HUES6 (cell line): Measurements from ENCODE around the gene CD22.

Source experiments
- H3K27ac ChIP-seq: 2 replicates; pipeline ENCODE4 v1.7.0; 2013; ENCODE audit warnings: low read depth, mild to moderate bottlenecking, low read length, inconsistent platforms
- H3K27me3 ChIP-seq: 2 replicates; pipeline ENCODE4 v1.6.1; 2013; ENCODE audit warnings: low read length; ENCODE audit not compliant: control insufficient read depth, insufficient read depth
- H3K36me3 ChIP-seq: 2 replicates; pipeline ENCODE4 v1.6.1; 2013; ENCODE audit warnings: low read length; ENCODE audit not compliant: control insufficient read depth, insufficient read depth
- H3K4me1 ChIP-seq: 2 replicates; pipeline ENCODE4 v1.6.1; 2013; ENCODE audit warnings: low read length; ENCODE audit not compliant: control insufficient read depth, insufficient read depth
- H3K4me3 ChIP-seq: 2 replicates; pipeline ENCODE4 v1.5.1; 2013; ENCODE audit warnings: low read depth, low read length
- H3K9ac ChIP-seq: one replicate; pipeline ENCODE4 v1.6.1; 2013; ENCODE audit warnings: mild to moderate bottlenecking, low read length
- H3K9me3 ChIP-seq: 2 replicates; pipeline ENCODE4 v1.6.1; 2013; ENCODE audit warnings: low read depth, low read length; ENCODE audit not compliant: control insufficient read depth, insufficient read depth

The CD22 gene

DNA sequence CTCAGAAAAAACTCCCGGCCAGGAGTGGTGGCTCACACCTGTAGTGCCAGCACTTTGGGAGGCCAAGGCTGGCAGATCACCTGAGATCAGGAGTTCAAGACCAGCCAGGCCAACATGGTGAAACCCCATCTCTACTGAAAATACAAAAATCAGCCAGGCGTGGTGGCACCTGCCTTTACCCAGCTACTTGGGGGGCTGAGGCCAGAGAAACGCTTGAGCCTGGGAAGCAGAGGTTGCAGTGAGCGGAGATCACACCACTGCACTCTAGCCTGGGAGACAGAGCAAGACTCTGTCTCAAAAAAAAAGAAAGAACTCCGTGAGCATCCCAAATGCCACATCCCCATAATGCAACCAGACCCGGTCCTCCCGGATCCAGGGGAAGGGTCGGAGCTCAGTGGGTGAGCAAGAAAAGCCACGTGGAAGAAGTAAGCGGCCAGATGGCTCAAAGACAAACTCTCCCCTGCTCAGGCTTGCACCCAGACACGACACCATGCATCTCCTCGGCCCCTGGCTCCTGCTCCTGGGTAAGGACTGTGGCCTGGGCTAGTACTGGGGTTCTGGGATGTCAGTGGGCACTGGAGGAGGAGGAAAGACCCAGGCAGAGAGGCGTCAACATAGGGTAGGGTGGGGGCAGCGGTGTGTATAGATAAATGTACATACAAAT, 2.7 kb downstream of the CD22 start:
- H3K9me3 ChIP-seq = no peaks in the 10 kb centered on the region
- no peaks in the 10 kb centered on the region for H3K27me3 ChIP-seq
- no peak overlapping the region for H3K4me3 ChIP-seq
- no peak overlapping the region for H3K27ac ChIP-seq
- peaks cover 9% of the 10 kb centered on the region; the same call in 1 of the 2 replicates for H3K4me1 ChIP-seq
- no peak overlapping the region for H3K9ac ChIP-seq
- H3K36me3 ChIP-seq = no peaks in the 10 kb centered on the region

DNA sequence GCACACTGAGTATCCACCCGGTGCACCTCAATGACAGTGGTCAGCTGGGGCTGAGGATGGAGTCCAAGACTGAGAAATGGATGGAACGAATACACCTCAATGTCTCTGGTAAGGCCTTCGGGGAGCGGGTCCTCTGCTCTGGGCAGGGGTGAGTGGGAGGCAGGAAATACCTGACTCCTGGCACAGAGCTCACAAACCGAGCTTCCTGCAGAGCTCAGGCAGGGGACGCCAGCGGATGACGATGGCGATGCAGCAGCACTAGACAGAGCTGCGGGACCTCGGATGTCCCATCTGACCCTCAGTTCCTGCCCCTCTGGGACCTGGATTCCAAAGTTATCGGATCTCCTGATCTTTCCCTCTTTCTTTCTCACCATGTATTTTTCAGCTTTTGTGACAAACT, 3.8 kb downstream of the CD22 start:
- H3K36me3 ChIP-seq = no peaks in the 10 kb centered on the region
- no peaks in the 10 kb centered on the region for H3K27me3 ChIP-seq
- H3K4me3 ChIP-seq = no peak overlapping the region
- peaks cover 9% of the 10 kb centered on the region; the same call in 1 of the 2 replicates for H3K4me1 ChIP-seq
- H3K9me3 ChIP-seq = no peaks in the 10 kb centered on the region
- H3K27ac ChIP-seq = no peak overlapping the region
- no peak overlapping the region for H3K9ac ChIP-seq

DNA sequence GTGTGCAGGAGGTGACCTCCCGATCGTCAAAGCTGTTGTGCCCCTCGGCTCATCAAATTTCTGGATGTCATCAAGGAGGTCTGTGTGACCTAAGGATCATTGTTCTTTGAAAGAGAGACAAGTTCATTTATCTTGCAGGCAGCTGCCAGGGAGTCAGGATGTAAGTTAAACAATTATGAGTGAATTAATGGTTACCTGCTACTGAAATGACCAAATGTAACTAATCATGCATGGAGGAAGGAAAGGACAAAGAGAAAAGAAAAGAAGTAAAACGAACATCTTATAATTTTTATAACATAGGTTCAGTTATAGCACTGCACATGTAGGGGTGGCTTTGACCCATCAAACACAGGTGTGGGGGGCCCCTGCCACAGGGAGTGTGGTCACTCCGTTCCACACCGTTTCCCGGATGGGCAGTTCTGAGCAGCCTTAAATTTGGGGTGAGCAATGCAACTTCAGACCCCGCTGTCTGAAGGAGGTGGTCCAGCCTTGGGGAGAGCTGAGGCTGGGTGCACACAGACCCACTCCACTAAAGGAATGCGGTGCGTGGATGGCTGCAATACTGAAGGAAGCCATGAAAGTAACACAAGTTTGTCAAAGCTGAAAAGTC, 5.3 kb downstream of the CD22 start:
- no peaks in the 10 kb centered on the region for H3K27me3 ChIP-seq
- no peaks in the 10 kb centered on the region for H3K9me3 ChIP-seq
- H3K36me3 ChIP-seq = no peaks in the 10 kb centered on the region
- H3K4me1 ChIP-seq = 0 out of 2 replicates have a peak, but pooled peaks cover 1% of the 10 kb centered on the region
- no peak overlapping the region for H3K9ac ChIP-seq
- H3K4me3 ChIP-seq = no peak overlapping the region
- H3K27ac ChIP-seq = no peak overlapping the region

DNA sequence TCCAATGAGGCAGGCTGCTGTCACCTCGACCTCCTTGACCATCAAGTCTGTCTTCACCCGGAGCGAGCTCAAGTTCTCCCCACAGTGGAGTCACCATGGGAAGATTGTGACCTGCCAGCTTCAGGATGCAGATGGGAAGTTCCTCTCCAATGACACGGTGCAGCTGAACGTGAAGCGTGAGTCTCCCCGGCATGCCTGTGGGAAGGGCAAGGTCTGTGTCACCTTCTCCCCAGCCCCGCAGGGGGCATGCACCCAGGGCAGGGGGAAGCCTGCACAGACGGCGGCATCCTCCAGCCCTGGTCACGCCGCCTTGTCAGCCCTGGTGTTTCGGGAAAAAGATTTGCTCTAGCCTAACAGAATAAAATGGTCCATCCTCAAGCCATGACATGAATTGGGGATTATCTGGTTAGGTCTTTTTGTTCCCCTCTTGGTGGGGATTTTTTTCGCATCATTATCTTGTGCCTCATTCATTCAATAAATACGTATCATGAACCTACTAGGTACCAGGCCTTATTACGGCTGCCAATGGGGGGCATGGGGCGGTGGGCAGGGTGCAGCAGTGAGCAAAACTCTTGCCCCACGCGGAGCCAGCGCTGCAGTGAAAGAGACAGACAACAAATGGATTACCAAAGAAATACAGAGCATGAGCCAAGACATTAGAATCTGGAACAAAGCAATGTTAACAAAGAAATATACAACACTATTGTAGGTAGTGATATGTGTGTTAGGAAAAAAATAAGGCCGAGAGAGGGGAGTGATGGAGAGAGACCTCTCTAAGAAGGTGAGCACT, 7.4 kb downstream of the CD22 start:
- H3K4me1 ChIP-seq = no peaks in the 10 kb centered on the region
- H3K36me3 ChIP-seq = no peaks in the 10 kb centered on the region
- no peak overlapping the region for H3K27ac ChIP-seq
- no peak overlapping the region for H3K4me3 ChIP-seq
- no peaks in the 10 kb centered on the region for H3K9me3 ChIP-seq
- no peak overlapping the region for H3K9ac ChIP-seq
- H3K27me3 ChIP-seq = no peaks in the 10 kb centered on the region

DNA sequence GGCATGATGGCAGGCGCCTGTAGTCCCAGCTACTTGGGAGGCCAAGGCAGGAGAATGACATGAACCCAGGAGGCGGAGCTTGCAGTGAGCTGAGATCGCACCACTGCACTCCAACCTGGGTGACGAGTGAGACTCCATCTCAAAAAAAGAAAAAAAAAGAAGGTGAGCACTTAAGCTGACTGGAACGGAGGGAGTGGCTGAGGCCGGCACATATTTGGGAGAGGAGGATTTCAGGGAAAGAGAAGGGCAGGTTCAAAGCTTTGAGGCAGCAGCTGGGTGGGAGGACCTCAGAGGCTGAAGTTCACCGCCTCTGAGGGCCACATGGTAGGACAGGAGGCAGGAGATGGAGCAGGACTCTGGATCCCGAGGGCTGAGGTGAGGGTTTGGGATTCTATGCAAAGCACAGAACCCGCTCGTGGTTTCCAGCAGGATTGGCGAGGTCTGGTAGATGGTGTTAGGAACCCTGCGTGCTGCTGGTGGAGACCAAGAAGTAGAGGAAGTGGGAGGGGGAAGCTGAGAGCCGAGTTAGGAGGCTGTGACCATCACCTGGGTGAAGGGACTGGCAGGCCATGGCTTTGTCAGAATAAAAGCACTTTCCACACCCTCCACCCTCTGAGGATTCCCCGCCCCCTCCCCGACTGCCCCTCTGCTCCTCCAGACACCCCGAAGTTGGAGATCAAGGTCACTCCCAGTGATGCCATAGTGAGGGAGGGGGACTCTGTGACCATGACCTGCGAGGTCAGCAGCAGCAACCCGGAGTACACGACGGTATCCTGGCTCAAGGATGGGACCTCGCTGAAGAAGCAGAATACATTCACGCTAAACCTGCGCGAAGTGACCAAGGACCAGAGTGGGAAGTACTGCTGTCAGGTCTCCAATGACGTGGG, 8.4 kb downstream of the CD22 start:
- Histone ChIP-seq H3K9ac (no peak overlapping the region), H3K36me3 (no peaks in the 10 kb centered on the region), H3K27me3 (no peaks in the 10 kb centered on the region), H3K4me1 (no peaks in the 10 kb centered on the region), H3K9me3 (no peaks in the 10 kb centered on the region), H3K27ac (no peak overlapping the region), H3K4me3 (no peak overlapping the region)

DNA sequence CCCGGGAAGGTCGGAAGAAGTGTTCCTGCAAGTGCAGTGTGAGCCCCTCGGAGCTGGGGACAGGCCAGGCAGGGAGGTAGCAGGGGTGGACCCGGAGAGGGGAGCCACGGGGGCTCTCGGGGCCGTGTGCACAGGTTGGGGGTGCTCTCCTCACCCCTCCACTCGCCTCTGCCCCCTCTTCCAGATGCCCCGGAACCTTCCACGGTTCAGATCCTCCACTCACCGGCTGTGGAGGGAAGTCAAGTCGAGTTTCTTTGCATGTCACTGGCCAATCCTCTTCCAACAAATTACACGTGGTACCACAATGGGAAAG, 9.0 kb downstream of the CD22 start:
- H3K27me3 ChIP-seq = no peaks in the 10 kb centered on the region

DNA sequence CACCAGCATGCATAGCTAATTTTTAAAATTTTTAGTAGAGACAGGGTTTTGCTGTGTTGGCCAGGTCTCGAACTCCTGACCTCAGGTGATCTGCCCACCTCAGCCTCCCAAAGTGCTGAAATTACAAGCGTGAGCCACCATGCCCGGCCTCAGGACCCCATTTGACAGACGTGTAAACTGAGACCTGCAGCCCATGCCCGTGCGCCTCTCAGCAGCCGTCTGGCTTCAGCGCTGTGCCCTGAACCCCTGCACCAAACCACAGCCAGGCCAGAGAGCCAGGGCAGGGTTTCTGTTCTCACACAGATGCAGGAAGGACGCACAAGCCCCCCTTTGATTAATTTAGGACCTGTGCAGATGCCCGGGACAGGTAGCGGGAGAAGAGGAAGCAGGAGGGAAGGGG, 11.4 kb downstream of the CD22 start:
- H3K4me3 ChIP-seq = no peak overlapping the region
- H3K27me3 ChIP-seq = no peaks in the 10 kb centered on the region
- no peaks in the 10 kb centered on the region for H3K4me1 ChIP-seq
- H3K36me3 ChIP-seq = no peaks in the 10 kb centered on the region
- H3K9me3 ChIP-seq = no peaks in the 10 kb centered on the region
- H3K27ac ChIP-seq = no peak overlapping the region
- H3K9ac ChIP-seq = no peak overlapping the region

More for the DNA sequence above, 9.0 kb downstream of the CD22 start:
- Histone ChIP-seq H3K9ac (no peak overlapping the region), H3K36me3 (no peaks in the 10 kb centered on the region), H3K4me3 (no peak overlapping the region), H3K27ac (no peak overlapping the region), H3K4me1 (no peaks in the 10 kb centered on the region), H3K9me3 (no peaks in the 10 kb centered on the region)

DNA sequence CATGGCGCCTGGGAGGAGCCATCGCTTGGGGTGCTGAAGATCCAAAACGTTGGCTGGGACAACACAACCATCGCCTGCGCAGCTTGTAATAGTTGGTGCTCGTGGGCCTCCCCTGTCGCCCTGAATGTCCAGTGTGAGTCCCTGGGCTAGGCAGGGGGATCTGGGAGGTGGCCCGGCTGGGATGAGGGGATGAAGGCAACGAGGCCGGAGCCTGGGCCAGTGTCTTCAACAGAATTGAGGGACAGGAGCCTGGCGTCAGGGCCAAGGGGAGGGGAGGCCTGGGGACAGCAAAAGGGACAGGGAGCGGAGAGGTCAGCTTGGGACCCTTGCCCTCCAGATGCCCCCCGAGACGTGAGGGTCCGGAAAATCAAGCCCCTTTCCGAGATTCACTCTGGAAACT, 12.0 kb downstream of the CD22 start:
- H3K4me3 ChIP-seq = no peak overlapping the region
- no peaks in the 10 kb centered on the region for H3K36me3 ChIP-seq
- no peak overlapping the region for H3K27ac ChIP-seq
- H3K27me3 ChIP-seq = no peaks in the 10 kb centered on the region
- no peaks in the 10 kb centered on the region for H3K4me1 ChIP-seq
- no peak overlapping the region for H3K9ac ChIP-seq
- H3K9me3 ChIP-seq = no peaks in the 10 kb centered on the region

DNA sequence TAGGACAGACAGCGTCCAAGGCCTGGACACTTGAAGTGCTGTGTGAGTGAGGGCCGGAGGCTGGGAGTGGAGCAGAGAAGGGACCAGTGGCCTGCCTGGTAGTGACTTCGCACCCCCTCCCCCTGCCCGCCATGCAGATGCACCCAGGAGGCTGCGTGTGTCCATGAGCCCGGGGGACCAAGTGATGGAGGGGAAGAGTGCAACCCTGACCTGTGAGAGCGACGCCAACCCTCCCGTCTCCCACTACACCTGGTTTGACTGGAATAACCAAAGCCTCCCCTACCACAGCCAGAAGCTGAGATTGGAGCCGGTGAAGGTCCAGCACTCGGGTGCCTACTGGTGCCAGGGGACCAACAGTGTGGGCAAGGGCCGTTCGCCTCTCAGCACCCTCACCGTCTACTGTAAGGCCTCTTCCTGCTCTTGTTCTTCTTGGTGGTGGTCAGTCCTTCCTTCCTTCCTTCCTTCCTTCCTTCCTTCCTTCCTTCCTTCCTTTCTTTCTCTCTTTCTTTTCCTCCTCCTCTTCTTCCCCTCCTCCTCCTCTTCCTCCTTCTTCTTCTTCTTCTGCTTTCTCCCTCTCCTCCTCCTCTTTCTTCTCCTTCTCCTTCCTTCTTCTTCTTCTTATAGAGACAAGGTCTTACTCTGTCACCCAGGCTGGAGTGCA, 12.7 kb downstream of the CD22 start:
- no peaks in the 10 kb centered on the region for H3K36me3 ChIP-seq
- no peaks in the 10 kb centered on the region for H3K4me1 ChIP-seq
- H3K27me3 ChIP-seq = no peaks in the 10 kb centered on the region

DNA sequence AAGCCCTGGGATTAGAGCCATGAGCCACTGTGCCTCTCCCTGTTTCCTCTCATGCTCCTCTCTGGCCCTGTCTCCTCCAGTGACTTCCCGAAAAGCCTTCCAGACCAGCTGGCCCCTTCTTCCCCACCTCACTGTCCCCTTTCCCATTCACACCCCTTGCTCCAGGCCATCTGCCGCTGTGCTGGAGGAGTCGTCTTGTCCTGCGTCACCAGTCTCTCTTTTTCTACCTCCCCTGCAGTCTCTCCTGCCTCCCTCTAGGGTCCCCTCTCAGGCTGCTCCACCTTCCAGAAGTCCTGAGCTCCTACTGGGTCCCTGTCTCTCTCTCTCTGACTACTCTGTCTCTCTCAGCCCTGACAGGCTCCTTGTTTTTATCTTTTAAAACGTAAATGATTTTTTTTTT, 13.4 kb downstream of the CD22 start:
- Histone ChIP-seq H3K27ac (no peak overlapping the region), H3K4me1 (no peaks in the 10 kb centered on the region), H3K27me3 (no peaks in the 10 kb centered on the region), H3K36me3 (no peaks in the 10 kb centered on the region), H3K9ac (no peak overlapping the region), H3K4me3 (no peak overlapping the region), H3K9me3 (no peaks in the 10 kb centered on the region)

More for the DNA sequence above, 12.7 kb downstream of the CD22 start:
- Histone ChIP-seq H3K9ac (no peak overlapping the region), H3K9me3 (no peaks in the 10 kb centered on the region), H3K4me3 (no peak overlapping the region), H3K27ac (no peak overlapping the region)
